GM13977 (cell line): Measurements from ENCODE around the gene TGFBR2.

Experiments
- DNase-seq: peaks from one replicate; pipeline ENCODE4 v3.0.0; 2012; ENCODE audit warnings: low spot score
- in situ Hi-C: fragments of 300-500 bp; cut with MboI; formaldehyde crosslinking; loops from one replicate; pipeline ENCODE4 v1.12.0; 2022; ENCODE audit warnings: low sequenced_read_pairs, low pct_unique_long_range_greater_than_20kb, mixed read lengths, inconsistent platforms; ENCODE audit not compliant: unreplicated experiment
- TF ChIP-seq, protein P1 (sequence below): IDR thresholded peaks from 2 replicates; pipeline ENCODE4 v1.5.1; 2012; ENCODE audit warnings: mild to moderate bottlenecking, control low read depth; ENCODE audit not compliant: insufficient read depth; ENCODE audit errors: extremely low read depth, missing control alignments

The TGFBR2 gene

DNA sequence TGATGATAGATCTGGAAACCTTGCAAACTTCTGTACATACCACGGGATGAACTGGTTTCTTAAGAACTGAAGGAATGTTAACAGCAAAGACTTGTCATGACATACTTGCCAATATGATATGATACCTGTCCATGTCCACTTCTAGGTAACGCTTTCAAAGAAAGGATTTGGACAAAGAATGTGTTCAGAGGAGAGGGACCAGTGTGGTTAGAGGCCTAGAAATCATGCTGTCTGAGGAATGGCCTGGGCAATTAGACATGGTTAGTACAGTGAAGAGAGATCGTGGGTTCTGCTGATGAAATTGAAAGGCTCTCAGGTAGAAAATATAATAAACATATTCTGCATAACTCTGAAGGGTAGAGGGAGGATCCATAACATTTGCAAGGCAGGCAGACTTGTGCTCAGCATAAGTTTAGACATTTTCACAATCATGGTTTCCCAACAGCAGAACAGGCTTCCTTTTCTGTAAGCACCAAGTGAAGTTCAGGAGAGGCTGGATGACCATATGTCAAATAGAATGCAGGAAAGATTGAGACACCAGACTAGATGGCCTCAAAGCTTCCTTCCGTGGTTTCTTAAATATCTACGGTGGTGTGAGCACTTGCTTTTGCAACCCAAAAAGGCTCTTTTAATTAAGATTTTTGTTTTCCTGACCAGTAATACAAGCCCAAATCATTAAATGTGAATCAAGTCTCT lies 39.9 kb downstream of the TGFBR2 start:
- TF ChIP-seq, protein P1, sequence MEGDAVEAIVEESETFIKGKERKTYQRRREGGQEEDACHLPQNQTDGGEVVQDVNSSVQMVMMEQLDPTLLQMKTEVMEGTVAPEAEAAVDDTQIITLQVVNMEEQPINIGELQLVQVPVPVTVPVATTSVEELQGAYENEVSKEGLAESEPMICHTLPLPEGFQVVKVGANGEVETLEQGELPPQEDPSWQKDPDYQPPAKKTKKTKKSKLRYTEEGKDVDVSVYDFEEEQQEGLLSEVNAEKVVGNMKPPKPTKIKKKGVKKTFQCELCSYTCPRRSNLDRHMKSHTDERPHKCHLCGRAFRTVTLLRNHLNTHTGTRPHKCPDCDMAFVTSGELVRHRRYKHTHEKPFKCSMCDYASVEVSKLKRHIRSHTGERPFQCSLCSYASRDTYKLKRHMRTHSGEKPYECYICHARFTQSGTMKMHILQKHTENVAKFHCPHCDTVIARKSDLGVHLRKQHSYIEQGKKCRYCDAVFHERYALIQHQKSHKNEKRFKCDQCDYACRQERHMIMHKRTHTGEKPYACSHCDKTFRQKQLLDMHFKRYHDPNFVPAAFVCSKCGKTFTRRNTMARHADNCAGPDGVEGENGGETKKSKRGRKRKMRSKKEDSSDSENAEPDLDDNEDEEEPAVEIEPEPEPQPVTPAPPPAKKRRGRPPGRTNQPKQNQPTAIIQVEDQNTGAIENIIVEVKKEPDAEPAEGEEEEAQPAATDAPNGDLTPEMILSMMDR, result no peak
- in situ Hi-C loops, result no loop called here
- DNase-seq, result no peak

DNA sequence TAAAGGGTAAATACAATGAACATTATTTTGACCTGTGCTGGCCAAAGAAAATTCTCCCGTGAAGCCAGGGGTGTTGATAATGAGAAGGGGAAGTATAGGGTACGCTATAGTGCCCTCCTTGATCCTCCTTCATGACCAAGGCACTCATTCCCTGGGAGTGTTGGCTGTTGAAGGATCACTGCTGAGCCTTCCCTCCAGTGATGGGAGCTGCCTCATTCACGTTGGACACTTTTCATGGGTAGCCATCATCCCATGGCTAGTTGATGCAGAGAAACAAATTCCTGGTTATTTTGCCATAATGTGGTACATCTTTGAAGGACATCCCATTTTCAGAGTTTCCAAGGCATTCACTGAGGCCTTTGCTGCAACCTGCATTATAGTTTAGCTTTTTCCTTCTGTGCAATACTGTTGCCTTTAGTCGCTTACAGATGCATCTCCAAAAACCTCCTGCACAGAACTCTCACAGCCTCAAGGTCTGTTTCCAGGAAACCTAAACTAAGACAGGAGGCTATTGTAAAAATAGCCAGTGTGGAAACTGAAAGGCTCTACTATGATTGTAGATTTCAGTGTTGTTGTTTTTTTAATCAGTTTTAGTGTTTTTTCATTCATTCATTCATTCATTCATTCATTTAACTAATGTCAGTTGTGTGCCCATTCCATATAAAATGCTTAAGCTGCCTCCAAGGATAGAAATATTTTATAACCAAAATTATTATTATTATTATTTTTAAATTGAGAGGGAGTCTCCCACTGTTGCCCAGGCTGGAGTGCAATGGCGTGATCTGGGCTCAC lies 40.8 kb downstream of the TGFBR2 start:
- in situ Hi-C loops, result no loop called here

DNA sequence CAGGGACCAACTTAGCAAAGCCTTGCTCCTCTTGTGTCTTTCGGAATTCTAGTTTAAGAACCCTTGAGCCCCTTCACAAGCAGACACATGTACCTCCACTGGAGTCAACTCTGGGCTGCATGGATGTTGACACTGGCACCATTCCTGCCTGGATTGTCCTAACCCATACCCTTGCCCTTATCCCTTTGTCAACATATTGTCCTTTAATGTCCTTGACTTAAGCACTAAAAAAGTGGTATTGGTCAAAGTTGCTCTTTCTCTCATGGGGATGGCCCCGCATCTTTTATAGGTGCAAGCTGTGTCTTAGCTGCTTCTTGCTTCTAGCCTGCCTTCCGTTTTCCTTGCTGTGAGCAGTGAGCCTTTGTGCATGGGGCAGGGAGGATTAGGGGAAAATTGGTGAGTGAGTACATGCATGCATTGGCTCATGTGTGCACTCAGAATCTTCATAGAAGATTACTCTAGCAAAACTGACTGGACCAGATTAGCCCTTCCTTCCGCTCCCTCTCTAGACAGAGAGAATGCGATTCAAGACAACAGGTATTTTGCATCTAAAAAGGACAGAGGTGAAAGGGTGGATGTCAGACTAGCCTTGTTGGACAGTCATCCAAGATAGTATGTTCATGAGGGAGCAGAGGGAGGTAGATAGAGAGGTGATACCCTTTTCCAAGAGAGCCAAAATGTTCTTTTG lies 42.4 kb downstream of the TGFBR2 start:
- TF ChIP-seq, protein P1, result no peak
- DNase-seq, result no peak

More for the DNA sequence above, 40.8 kb downstream of the TGFBR2 start:
- DNase-seq, result no peak
- TF ChIP-seq, protein P1, result no peak

DNA sequence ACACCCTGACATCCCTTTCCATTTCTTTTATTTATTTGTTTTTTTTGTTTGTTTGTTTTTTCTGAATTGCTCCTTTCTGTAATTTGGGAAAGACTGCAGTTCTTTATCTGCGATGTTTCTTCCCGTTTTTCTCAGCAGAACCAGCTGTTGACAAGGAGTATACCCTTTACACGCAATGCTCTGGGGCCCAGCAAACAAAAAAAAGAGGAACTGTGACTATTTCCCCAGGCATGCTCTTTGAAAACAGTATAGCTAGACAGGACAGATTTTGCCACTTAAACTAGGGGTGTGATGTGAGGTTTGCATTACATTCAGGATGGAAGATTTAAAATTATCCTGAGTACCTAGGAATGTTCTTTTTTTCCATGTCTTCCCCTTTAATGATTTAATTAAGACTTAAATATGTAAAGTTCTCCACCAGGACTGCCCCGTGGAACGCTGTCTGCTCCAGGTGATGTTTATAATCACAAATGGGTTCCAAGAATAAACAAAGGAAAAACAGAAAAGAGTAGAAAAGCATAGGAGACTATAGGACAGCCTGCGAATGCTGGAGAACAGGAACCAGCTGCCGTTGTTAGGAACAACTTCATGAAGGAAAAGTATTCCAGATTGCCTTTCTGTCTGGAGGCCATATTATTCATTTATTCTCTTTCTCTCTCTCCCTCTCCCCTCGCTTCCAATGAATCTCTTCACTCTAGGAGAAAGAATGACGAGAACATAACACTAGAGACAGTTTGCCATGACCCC lies 43.3 kb downstream of the TGFBR2 start:
- DNase-seq, result no peak
- TF ChIP-seq, protein P1, result no peak
- in situ Hi-C loops, result no loop called here

More for the DNA sequence above, 42.4 kb downstream of the TGFBR2 start:
- in situ Hi-C loops, result no loop called here

DNA sequence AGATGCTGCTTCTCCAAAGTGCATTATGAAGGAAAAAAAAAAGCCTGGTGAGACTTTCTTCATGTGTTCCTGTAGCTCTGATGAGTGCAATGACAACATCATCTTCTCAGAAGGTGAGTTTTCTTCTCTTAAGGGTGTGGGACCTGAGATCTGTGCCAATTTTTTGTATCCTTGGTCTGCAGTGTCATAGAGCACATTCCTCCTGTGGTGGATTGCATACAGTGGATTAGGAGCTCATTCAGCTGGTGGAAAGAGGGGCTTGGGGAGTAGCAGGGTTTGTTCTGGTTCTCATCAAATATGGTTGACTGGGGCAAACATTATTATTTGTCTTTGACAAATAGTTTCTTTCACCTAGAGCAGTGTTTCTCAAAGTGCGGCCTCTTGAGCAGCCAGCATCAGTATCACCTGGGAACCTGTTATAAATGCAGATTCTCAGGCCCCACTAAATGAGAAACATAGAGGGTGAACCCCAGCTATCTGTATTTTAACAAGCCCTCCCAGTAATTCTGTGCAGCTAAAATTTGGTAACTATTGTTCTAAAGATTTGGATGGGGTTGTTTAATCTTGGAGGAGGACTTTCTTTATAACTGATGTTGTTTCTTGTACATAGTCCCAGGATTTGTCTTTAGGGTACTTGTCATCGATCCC lies 44.1 kb downstream of the TGFBR2 start:
- DNase-seq, result no peak
- TF ChIP-seq, protein P1, result no peak
- in situ Hi-C loops, result no loop called here
